Aorta (tissue), 5 donors: ENCODE results near the gene PIK3C2G. TPM values are rescaled to one million over a fixed set of nuclear protein-coding genes. Genes with fewer than 3 reads are reported as not detected.
"Not testable (repeated sequence)": the region's sequence is repeated elsewhere in the genome, so short reads cannot be mapped to it uniquely, and the experiment has no call there.

Experiments used
- ATAC-seq: fragments of 200-7000 bp; cut with Tn5 transposase; one replicate; pipeline ENCODE4 v1.9.1; 2022; ENCODE audit warnings: moderate library complexity; ENCODE audit not compliant: low FRiP score
- DNase-seq, 2 donors: peaks; one replicate each; pipeline ENCODE4 v3.0.0-alpha.2; 2020
- H3K27ac ChIP-seq, 2 donors: one replicate each; pipeline ENCODE4 v1.5.1; 2013; ENCODE audit warnings: low read length in 2 of 2, mild to moderate bottlenecking in 2 of 2, moderate library complexity in 2 of 2, control low read depth in 1 of 2, inconsistent platforms in 1 of 2, low read depth in 1 of 2
- H3K27me3 ChIP-seq, 2 donors: one replicate each; pipeline ENCODE4 v1.6.1; 2013; ENCODE audit warnings: control low read depth in 1 of 2, low read length in 1 of 2, mild to moderate bottlenecking in 1 of 2, moderate library complexity in 1 of 2; ENCODE audit not compliant: insufficient read depth in 2 of 2, control insufficient read depth in 1 of 2
- H3K36me3 ChIP-seq, 2 donors: one replicate each; pipeline ENCODE4 v1.6.1; 2013; ENCODE audit warnings: control low read depth in 1 of 2, low read length in 1 of 2, mild to moderate bottlenecking in 1 of 2; ENCODE audit not compliant: insufficient read depth in 2 of 2, control insufficient read depth in 1 of 2
- H3K4me1 ChIP-seq, 2 donors: one replicate each; pipeline ENCODE4 v1.6.1; 2013; ENCODE audit warnings: low read length in 2 of 2, control low read depth in 1 of 2, mild to moderate bottlenecking in 1 of 2, moderate library complexity in 1 of 2; ENCODE audit not compliant: insufficient read depth in 2 of 2, control insufficient read depth in 1 of 2
- H3K4me3 ChIP-seq, 2 donors: one replicate each; pipeline ENCODE4 v1.5.1; 2013; ENCODE audit warnings: low read length in 2 of 2, control low read depth in 1 of 2, mild to moderate bottlenecking in 1 of 2
- H3K9me3 ChIP-seq: one replicate; pipeline ENCODE4 v1.6.1; 2013; ENCODE audit warnings: mild to moderate bottlenecking, low read length; ENCODE audit not compliant: control insufficient read depth
- WGBS, 2 donors: extraction: QIAGEN DNeasy Blood & Tissue Kit; methylation state at CpG; one replicate each; pipeline ENCODE4 v1.1.7; 2013; 5-methylcytosine and 5-hydroxymethylcytosine counted together
- intact Hi-C, 2 donors: fragments of 100-400 bp; cut with DNase I; formaldehyde crosslinking; loops; one replicate each; pipeline versions ENCODE4 v1.14.2 to v1.15.0; 2022
- polyA plus RNA-seq, 2 donors: library from polyadenylated mRNA; stranded (reverse); fragments of 200-250 nt; gene quantifications; one replicate each; pipeline ENCODE4 v1.2.3, GENCODE V29; 2013
- total RNA-seq, 2 donors: library from RNA; stranded (reverse); fragmentation: NEBNext Ultra II Directional; extraction: Animal tissue kit (Norgen Biotek cat#: 25700); gene quantifications; one replicate each; pipeline ENCODE4 v1.2.1, GENCODE V29; 2021
- donor health status: healthy with polysubstance abuse.
- donor health status: Bipolar disorder and iron deficiency.
- donor health status: DM: no; HTN: no; CAD: no.
- donor health status: DM: no; HTN: no; CAD: no.
- donor health status: DM: yes; HTN: yes; CAD: no.

The PIK3C2G gene
- total and polyA plus RNA-seq, 4 donors = 0.15 to 0.63 TPM; not detected in 2

DNA sequence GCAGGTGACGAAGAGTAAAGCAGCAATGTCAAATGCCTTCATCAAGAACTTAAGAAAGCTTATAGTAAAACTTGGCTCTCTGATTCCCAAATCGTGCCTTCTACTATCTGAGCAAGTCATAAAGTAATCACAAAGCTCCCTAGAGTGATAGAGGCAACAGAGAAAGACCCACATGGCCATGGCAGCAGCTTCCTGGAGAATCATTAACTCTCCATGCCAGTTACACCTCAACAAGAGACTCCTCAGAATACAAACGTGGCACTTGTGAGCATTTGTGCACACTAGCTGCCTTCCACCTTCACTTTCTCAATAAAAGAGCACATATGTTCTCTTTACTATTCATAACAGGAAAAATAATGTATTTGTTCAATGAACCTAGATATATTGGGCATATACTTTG lies 428.5 kb downstream of the PIK3C2G start:
- no peak for DNase-seq
- Histone ChIP-seq H3K4me3 (no peak overlapping the region), H3K9me3 (no peaks in the 10 kb centered on the region), H3K27ac (no peak overlapping the region), H3K4me1 (no peaks in the 10 kb centered on the region), H3K27me3 (no peaks in the 10 kb centered on the region), H3K36me3 (no peaks in the 10 kb centered on the region)
- 74 to 79% methylated on average over 3 of the region's 3 CpGs for WGBS, 2 donors
- intact Hi-C loops = no loop called here
- ATAC-seq = no peak

DNA sequence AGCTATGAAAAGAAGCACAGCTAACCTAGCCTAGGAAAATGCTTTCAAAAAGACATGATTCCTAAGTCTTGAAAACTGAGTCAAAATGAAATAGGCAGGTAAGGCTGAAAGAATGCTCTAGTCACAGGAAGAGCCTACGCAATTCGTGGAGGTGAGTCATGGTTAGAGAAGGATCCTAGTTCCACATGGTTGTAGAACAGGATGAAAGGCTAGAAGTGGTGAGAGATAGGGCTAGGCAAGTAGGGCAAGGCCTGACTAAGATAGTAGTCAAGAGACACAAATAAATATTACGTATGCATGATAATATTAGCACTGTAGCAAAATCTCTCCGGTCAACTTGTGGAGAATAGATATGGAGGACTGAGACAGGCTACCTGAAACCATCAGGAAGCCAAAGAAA lies 429.3 kb downstream of the PIK3C2G start:
- Histone ChIP-seq H3K27ac (no peak overlapping the region), H3K4me1 (no peaks in the 10 kb centered on the region), H3K36me3 (no peaks in the 10 kb centered on the region), H3K27me3 (no peaks in the 10 kb centered on the region), H3K9me3 (no peaks in the 10 kb centered on the region), H3K4me3 (no peak overlapping the region)
- 93 to 94% methylated on average over 4 of the region's 4 CpGs for WGBS, 2 donors
- DNase-seq (no peak), ATAC-seq (no peak)
- intact Hi-C loops = no loop called here

DNA sequence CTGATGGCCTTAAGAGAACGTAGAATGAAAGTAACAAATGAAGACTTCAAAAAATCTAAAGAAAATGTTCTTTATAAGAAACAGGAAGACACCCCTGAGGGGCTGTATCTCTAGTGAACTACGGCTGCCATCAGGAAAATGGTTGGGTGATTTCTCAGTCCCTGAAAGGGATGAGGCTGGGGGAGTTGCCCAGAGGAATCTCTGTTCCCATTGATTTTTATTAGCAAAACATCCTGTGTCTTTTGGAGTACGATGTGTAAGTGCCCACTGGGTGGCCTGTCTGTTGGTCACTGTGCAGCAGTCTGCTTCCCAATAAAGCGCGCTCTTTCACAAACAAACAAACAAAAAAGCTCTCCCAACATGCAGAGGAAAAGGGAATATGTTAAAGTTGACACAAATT lies 432.7 kb downstream of the PIK3C2G start:
- WGBS, 2 donors = 74 to 79% methylated on average over 5 of the region's 5 CpGs
- intact Hi-C loops = not testable (repeated sequence)

DNA sequence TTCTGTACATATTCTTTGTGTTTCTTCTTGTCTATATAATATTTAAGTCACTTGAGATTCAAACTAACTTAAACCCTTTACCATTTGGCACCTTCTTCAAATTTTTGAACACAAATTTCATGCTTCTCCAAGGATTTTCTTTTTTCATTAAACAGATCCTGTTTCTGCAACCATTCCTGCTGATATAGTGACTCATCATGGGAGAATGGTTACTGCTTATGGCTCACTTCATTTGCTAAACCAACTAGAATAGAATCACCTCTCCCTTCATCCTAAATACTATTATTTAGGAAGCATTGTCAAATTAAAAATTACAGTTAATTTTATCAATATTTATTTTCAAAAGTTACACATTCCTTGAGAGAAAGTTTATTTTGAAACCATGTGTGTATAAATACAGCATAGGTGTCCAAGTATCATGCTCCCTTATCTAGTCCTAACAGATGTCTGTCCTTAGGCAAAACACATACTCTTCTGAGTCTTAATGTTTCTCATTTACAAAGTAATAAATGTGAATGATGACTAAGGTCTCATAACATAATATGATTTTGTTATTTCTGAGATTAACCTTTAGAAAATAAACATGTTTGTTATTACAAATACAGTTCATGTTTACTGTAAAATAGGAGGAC lies 435.8 kb downstream of the PIK3C2G start:
- Histone ChIP-seq H3K27ac (no peak overlapping the region), H3K27me3 (no peaks in the 10 kb centered on the region), H3K4me3 (no peak overlapping the region), H3K4me1 (no peaks in the 10 kb centered on the region), H3K9me3 (no peaks in the 10 kb centered on the region), H3K36me3 (no peaks in the 10 kb centered on the region)
- no peak for DNase-seq
- no peak for ATAC-seq
- intact Hi-C loops = no loop called here

More for the DNA sequence above, 432.7 kb downstream of the PIK3C2G start:
- not testable (repeated sequence) for H3K36me3 ChIP-seq, ATAC-seq, H3K27me3 ChIP-seq, H3K27ac ChIP-seq, DNase-seq, H3K9me3 ChIP-seq, H3K4me3 ChIP-seq, H3K4me1 ChIP-seq

Other genes starting within 250 kb of the PIK3C2G start
- gene RERGL, start 171.3 kb upstream of the PIK3C2G start, total RNA-seq = 10 to 100 TPM in 1 of 2 donors, 1 to 10 TPM in 1; 6.9 to 30.6 TPM
- gene RERGL, start 171.3 kb upstream of the PIK3C2G start, polyA plus RNA-seq = 1 to 10 TPM; 2.3 to 3.5 TPM